ENCODE results near the gene SETD1A. TPM values are rescaled to one million over a fixed set of nuclear protein-coding genes. Genes with fewer than 3 reads are reported as not detected.

Gene SETD1A
- total and polyA plus RNA-seq, 9 of the 15 experiments (the other 6 are each of a cell fraction or from before 2014, with no cell fraction given), result 0.08 to 36.0 (median 4.2) TPM

DNA sequence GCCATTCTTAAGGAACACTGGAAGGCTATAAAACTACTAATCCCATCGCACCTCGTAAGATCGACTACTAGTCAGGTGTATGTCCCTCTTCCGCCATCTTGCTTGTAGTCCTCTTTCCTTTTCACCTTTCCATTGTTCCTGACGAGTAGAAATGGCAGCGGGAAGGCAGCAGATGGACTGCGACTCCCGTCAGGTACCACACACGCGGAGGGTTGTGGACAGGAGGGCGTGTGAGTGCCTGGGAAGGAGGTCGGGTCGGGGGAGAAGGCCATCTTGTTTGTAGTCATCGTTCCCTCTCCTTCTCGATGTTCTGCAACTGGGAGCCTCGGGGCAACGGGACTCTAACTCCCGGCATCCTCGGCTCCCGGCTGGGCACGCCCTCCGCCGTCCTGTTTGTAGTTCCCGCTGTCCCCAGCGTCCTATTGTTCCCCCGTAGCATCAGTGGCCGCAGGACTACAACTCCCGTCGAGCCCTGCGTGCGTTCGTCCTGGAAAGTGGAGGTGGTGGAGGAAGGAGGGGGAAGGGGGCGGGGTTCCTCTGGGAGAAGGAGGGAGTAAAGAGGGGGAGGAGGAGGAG, 34.5 kb upstream of the SETD1A start (continued):
- no peak for TF ChIP-seq HMG20B (CRISPR knock-in tag; IDR thresholded peaks at IDR 0.05)
- TF ChIP-seq MYBL2 (IDR thresholded peaks at IDR 0.05; ENCODE audit: low read depth), result no peak
- no peak for TF ChIP-seq MYBL2 (CRISPR knock-in tag; IDR thresholded peaks at IDR 0.05; ENCODE audit: borderline replicate concordance)
- peak; percentile 60 for TF ChIP-seq POLR2B (IDR thresholded peaks at IDR 0.05; ENCODE audit: low read depth, partially characterized antibody)
- no peak for TF ChIP-seq MTA1 (IDR thresholded peaks at IDR 0.05; ENCODE audit: borderline replicate concordance)
- no peak for TF ChIP-seq ZFP30 (CRISPR knock-in tag; IDR thresholded peaks at IDR 0.05; ENCODE audit: borderline replicate concordance)
- TF ChIP-seq C11orf30 (IDR thresholded peaks at IDR 0.05; ENCODE audit: low read depth), result no peak; the same call in none of the 2 replicates
- TF ChIP-seq POLR2H (tag; IDR thresholded peaks at IDR 0.05; ENCODE audit: low read depth), result no peak; the same call in 1 of the 2 replicates
- TF ChIP-seq TEAD1 (CRISPR knock-in tag; IDR thresholded peaks at IDR 0.05), result peak in 1 of 2 experiments; percentile 90; a peak in 3 of 4 replicates
- peak; percentile 69; the same call in 1 of the 2 replicates for TF ChIP-seq TOE1 (IDR thresholded peaks at IDR 0.05; ENCODE audit: borderline replicate concordance)
- TF ChIP-seq TOE1 (CRISPR knock-in tag; IDR thresholded peaks at IDR 0.05; ENCODE audit: borderline replicate concordance, low read depth), result peak; percentile 96; the same call in 1 of the 2 replicates
- TF ChIP-seq, protein P1, sequence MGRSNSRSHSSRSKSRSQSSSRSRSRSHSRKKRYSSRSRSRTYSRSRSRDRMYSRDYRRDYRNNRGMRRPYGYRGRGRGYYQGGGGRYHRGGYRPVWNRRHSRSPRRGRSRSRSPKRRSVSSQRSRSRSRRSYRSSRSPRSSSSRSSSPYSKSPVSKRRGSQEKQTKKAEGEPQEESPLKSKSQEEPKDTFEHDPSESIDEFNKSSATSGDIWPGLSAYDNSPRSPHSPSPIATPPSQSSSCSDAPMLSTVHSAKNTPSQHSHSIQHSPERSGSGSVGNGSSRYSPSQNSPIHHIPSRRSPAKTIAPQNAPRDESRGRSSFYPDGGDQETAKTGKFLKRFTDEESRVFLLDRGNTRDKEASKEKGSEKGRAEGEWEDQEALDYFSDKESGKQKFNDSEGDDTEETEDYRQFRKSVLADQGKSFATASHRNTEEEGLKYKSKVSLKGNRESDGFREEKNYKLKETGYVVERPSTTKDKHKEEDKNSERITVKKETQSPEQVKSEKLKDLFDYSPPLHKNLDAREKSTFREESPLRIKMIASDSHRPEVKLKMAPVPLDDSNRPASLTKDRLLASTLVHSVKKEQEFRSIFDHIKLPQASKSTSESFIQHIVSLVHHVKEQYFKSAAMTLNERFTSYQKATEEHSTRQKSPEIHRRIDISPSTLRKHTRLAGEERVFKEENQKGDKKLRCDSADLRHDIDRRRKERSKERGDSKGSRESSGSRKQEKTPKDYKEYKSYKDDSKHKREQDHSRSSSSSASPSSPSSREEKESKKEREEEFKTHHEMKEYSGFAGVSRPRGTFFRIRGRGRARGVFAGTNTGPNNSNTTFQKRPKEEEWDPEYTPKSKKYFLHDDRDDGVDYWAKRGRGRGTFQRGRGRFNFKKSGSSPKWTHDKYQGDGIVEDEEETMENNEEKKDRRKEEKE (IDR thresholded peaks at IDR 0.05; ENCODE audit: borderline replicate concordance in 1 of 2, control insufficient read depth in 1 of 2, low read depth in 2 of 2, low read length in 1 of 2), result no peak
- no peak for TF ChIP-seq HEY1 (CRISPR knock-in tag; IDR thresholded peaks at IDR 0.05; ENCODE audit: borderline replicate concordance)
- no peak for TF ChIP-seq SMAD1 (IDR thresholded peaks at IDR 0.05; ENCODE audit: low read depth, low read length, partially characterized antibody)
- no peak for TF ChIP-seq MED1 (CRISPR knock-in tag; IDR thresholded peaks at IDR 0.05; ENCODE audit: borderline replicate concordance)
- no peak for TF ChIP-seq CTCF (IDR thresholded peaks at IDR 0.05 in 2 of 3, conservative IDR thresholded peaks at IDR 0.05 in 1 of 3; ENCODE audit: insufficient read depth in 2 of 3, low read depth in 1 of 3, low read length in 3 of 3)
- TF ChIP-seq SOX6 (IDR thresholded peaks at IDR 0.05), result peak; percentile 93
- no peak for TF ChIP-seq CHCHD3 (CRISPR knock-in tag; IDR thresholded peaks at IDR 0.05)
- TF ChIP-seq EHMT2 (IDR thresholded peaks at IDR 0.05), result no peak
- peak; percentile 93 for TF ChIP-seq ZEB2 (IDR thresholded peaks at IDR 0.05)
- TF ChIP-seq ZNF79 (CRISPR knock-in tag; IDR thresholded peaks at IDR 0.05; ENCODE audit: low read depth), result 0 out of 2 replicates have a peak, but pooled peaks have one; percentile 50
- TF ChIP-seq HDGF (IDR thresholded peaks at IDR 0.05), result peak; percentile 77; the same call in 1 of the 2 replicates
- no peak for TF ChIP-seq NCOA4 (IDR thresholded peaks at IDR 0.05; ENCODE audit: partially characterized antibody)
- TF ChIP-seq COPS2 (conservative IDR thresholded peaks at IDR 0.05), result no peak
- no peak for TF ChIP-seq FOXM1 (IDR thresholded peaks at IDR 0.05; ENCODE audit: low read depth)
- TF ChIP-seq FOXM1 (CRISPR knock-in tag; IDR thresholded peaks at IDR 0.05; ENCODE audit: low read depth), result peak; percentile 70; the same call in 1 of the 2 replicates
